H1 (cell line): ENCODE measurements around the gene SLC30A10.

Experiments
- CHD1 ChIP-seq: IDR thresholded peaks from 2 replicates; pipeline ENCODE4 v1.6.1; 2012; ENCODE audit warnings: low read depth, low read length, improper control_type of control experiment
- EGR1 ChIP-seq: IDR thresholded peaks from 2 replicates; pipeline ENCODE4 v1.6.1; 2011; ENCODE audit warnings: low read depth, low read length, borderline replicate concordance
- HDAC2 ChIP-seq, 2 experiments: fragments of 300-600 bp in 1 of 2; sonication (generic) in 1 of 2; IDR thresholded peaks; 2 replicates each; pipeline ENCODE4 v1.6.1; 2011 to 2012; ENCODE audit warnings: low read depth in 2 of 2, low read length in 2 of 2, mild to moderate bottlenecking in 2 of 2, moderate library complexity in 2 of 2, borderline replicate concordance in 1 of 2, inconsistent platforms in 1 of 2
- SIN3A ChIP-seq, 2 experiments: IDR thresholded peaks in 1 of 2; conservative IDR thresholded peaks in 1 of 2; 2 replicates each; pipeline ENCODE4 v1.6.1; 2011 to 2012; ENCODE audit warnings: low read length in 2 of 2, improper control_type of control experiment in 1 of 2, low read depth in 1 of 2, mild to moderate bottlenecking in 1 of 2
- TAF1 ChIP-seq: IDR thresholded peaks from 2 replicates; pipeline ENCODE4 v1.6.1; 2011; ENCODE audit warnings: mild to moderate bottlenecking, low read depth, low read length
- TF ChIP-seq, protein P1 (sequence below), 3 experiments: IDR thresholded peaks; 1 replicate in 2 of 3; 2 replicates in 1 of 3; pipeline versions ENCODE4 v1.5.1 to v1.6.1; 2011; ENCODE audit warnings: low read length in 3 of 3, mild to moderate bottlenecking in 3 of 3, inconsistent platforms in 2 of 3, low read depth in 1 of 3, moderate library complexity in 1 of 3; ENCODE audit not compliant: insufficient read depth in 1 of 3; ENCODE audit errors: control extremely low read depth in 1 of 3
- TF ChIP-seq, protein P2 (sequence below): IDR thresholded peaks from 2 replicates; pipeline ENCODE4 v1.6.1; 2012; ENCODE audit warnings: inconsistent platforms

DNA sequence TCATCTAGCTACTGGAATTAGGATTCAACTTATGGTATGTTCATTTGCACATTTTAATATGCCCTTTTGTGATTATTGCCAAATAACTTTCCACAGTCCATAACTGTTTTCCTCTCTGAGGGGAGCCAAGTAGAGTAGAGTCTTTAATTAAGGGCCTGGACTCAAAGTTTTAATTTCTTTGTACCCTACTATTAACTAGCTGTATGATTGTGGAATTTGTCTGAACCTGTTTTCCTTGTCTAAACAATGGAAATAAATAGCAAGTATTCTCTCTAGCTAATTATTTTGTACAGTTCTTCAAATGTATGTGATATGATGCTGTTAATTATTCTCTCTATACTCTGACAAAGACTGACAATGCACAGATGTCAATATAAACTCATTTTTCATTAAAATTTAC lies 24.0 kb upstream of the SLC30A10 start:
- TF ChIP-seq SIN3A (conservative IDR thresholded peaks at IDR 0.05 in 1 of 2, IDR thresholded peaks at IDR 0.05 in 1 of 2; ENCODE audit: low read depth in 1 of 2, low read length in 2 of 2) (no peak), TAF1 (no peak), CHD1 (no peak), HDAC2 (IDR thresholded peaks at IDR 0.05; ENCODE audit: borderline replicate concordance in 1 of 2, low read depth in 2 of 2, low read length in 2 of 2) (no peak), EGR1 (no peak)
- TF ChIP-seq, protein P1, sequence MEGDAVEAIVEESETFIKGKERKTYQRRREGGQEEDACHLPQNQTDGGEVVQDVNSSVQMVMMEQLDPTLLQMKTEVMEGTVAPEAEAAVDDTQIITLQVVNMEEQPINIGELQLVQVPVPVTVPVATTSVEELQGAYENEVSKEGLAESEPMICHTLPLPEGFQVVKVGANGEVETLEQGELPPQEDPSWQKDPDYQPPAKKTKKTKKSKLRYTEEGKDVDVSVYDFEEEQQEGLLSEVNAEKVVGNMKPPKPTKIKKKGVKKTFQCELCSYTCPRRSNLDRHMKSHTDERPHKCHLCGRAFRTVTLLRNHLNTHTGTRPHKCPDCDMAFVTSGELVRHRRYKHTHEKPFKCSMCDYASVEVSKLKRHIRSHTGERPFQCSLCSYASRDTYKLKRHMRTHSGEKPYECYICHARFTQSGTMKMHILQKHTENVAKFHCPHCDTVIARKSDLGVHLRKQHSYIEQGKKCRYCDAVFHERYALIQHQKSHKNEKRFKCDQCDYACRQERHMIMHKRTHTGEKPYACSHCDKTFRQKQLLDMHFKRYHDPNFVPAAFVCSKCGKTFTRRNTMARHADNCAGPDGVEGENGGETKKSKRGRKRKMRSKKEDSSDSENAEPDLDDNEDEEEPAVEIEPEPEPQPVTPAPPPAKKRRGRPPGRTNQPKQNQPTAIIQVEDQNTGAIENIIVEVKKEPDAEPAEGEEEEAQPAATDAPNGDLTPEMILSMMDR (IDR thresholded peaks at IDR 0.05; ENCODE audit: control extremely low read depth in 1 of 3, insufficient read depth in 1 of 3, low read depth in 1 of 3, low read length in 3 of 3): no peak
- TF ChIP-seq, protein P2, sequence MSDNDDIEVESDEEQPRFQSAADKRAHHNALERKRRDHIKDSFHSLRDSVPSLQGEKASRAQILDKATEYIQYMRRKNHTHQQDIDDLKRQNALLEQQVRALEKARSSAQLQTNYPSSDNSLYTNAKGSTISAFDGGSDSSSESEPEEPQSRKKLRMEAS: no peak
